ENCODE measurements around the gene CD83.

The CD83 gene

DNA sequence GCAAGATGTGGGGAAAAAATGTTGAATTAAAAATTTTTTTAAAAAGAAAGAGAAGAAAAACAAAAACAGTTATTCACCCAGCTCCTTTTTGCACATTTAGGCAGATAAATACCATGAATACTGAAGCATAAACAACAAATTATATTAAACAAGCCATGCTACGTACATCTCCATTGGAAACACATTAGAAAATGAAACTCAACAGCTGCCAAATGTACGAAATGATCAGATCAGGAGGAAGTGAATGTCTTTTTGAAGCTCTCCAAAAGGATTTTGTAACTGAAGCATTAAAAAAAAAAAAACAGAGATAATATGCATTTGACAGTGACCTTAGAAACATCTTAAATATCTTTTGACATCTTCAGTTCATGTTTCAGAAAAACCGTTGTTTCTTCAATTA, 56.7 kb downstream of the CD83 start:
- Mint-ChIP-seq H3K27me3 (ENCODE audit: low read depth) (peaks cover 15% of the 10 kb centered on the region), H3K4me3 (no peak overlapping the region), H3K4me1 (no peaks in the 10 kb centered on the region), H3K36me3 (ENCODE audit: low read depth) (peaks cover 1% of the 10 kb centered on the region), H3K9me3 (peaks cover 25% of the 10 kb centered on the region), H3K27ac (no peak overlapping the region)
- TF ChIP-seq, protein P1, sequence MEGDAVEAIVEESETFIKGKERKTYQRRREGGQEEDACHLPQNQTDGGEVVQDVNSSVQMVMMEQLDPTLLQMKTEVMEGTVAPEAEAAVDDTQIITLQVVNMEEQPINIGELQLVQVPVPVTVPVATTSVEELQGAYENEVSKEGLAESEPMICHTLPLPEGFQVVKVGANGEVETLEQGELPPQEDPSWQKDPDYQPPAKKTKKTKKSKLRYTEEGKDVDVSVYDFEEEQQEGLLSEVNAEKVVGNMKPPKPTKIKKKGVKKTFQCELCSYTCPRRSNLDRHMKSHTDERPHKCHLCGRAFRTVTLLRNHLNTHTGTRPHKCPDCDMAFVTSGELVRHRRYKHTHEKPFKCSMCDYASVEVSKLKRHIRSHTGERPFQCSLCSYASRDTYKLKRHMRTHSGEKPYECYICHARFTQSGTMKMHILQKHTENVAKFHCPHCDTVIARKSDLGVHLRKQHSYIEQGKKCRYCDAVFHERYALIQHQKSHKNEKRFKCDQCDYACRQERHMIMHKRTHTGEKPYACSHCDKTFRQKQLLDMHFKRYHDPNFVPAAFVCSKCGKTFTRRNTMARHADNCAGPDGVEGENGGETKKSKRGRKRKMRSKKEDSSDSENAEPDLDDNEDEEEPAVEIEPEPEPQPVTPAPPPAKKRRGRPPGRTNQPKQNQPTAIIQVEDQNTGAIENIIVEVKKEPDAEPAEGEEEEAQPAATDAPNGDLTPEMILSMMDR (IDR thresholded peaks at IDR 0.05; ENCODE audit: unreplicated experiment in 3 of 3) = no peak

DNA sequence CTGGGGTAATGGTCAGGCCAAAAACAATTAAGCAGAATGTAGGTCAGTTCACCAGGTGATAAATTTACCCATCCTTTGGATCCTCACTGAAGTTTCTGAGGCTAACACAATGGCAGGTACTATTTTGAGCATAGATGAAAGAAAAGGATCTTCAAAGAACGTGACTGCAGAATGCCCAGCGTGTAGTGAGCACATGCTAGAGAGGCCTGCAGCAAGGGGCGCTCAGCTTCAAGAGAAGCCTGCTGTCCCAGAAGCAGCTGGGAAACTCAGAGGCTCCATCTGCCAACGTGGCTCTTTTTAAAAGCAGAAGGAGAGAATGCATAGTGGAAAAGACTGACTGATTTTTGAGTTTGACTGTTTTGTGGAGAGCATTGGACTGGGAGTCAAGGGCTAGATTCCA, 57.4 kb downstream of the CD83 start:
- TF ChIP-seq, protein P1 (IDR thresholded peaks at IDR 0.05; ENCODE audit: unreplicated experiment in 3 of 3) = no peak
- Mint-ChIP-seq H3K9me3 (peaks cover 20% of the 10 kb centered on the region), H3K4me3 (no peak overlapping the region), H3K36me3 (ENCODE audit: low read depth) (no peaks in the 10 kb centered on the region), H3K27ac (no peak overlapping the region), H3K27me3 (ENCODE audit: low read depth) (peaks cover 15% of the 10 kb centered on the region), H3K4me1 (no peaks in the 10 kb centered on the region)

DNA sequence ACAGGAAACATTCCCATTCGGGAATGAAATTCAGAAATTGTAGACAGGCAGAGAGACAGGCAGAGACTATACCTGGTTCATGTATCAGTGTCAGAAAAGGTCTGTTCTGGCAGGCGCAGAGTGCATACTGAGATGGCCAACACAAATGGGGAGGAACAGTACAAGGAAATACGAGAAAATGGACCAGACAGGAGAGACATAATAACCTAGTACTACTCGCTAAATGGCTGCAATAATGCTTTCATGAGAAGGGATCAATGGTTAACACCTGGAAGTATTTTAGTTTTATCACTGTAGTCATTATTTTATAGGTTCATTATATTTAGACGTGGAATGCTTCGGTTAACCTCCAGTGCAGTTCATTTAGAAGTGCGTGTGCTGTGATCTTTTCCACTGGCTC, 58.9 kb downstream of the CD83 start:
- H3K27me3 Mint-ChIP-seq (ENCODE audit: low read depth) = peaks cover 15% of the 10 kb centered on the region
- H3K4me3 Mint-ChIP-seq = no peak overlapping the region

DNA sequence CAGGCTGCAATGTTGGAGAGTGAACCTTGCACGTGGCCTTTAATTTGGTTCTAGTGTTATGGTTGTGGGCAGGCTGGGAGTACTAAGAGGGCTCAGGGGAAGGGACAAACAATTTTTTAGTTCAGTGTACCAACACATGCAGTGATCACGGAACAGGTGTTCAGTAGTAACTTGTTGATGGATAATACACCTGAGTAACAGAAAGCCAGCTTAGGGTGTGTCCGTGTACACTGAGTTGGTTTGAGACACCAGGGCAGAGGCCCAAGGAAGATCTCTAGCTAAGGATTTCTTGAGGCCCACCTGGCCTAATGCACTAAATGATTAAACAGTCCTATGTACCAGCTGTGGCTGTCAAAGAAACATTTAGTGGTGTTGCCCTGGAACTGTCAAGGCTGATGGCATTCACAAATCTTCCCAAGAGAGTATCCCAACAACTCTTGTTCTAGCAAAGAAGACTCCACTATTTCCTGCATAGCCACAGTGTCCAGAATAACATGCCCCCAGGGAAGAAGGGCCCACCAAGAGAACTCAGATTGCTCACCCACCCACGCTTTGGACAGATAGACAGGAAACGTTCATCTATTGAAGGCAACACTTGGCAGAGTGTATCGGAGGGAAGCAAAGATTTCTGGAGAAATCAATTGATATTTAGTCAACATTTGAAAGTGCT, 60.0 kb downstream of the CD83 start:
- no peak overlapping the region for H3K27ac Mint-ChIP-seq
- H3K4me3 Mint-ChIP-seq = no peak overlapping the region
- no peaks in the 10 kb centered on the region for H3K36me3 Mint-ChIP-seq (ENCODE audit: low read depth)
- no peaks in the 10 kb centered on the region for H3K4me1 Mint-ChIP-seq
- TF ChIP-seq, protein P1 (IDR thresholded peaks at IDR 0.05; ENCODE audit: unreplicated experiment in 3 of 3) = no peak
- H3K9me3 Mint-ChIP-seq = peaks cover 6% of the 10 kb centered on the region
- H3K27me3 Mint-ChIP-seq (ENCODE audit: low read depth) = peaks cover 15% of the 10 kb centered on the region

More for the DNA sequence above, 58.9 kb downstream of the CD83 start:
- Mint-ChIP-seq H3K36me3 (ENCODE audit: low read depth) (no peaks in the 10 kb centered on the region), H3K9me3 (peaks cover 7% of the 10 kb centered on the region), H3K27ac (no peak overlapping the region), H3K4me1 (no peaks in the 10 kb centered on the region)
- TF ChIP-seq, protein P1 (IDR thresholded peaks at IDR 0.05; ENCODE audit: unreplicated experiment in 3 of 3) = no peak

DNA sequence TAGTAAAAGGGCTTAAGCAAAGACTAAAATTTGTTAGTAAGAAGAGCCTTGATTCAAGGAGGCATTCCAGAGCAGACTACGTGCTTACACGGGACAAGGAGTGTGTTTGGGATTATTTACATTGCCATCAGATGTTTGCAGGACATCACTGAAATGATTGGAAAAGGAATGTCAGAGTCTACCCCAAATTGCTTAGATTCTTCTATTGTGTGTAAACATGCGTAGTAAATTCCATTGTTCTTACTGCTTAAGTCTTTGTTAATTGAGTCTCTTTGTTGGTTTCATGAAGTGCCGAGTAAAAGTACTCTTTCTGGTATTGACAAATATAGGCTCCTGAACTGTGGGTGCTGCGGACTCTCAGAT, 60.5 kb downstream of the CD83 start:
- H3K4me1 Mint-ChIP-seq = no peaks in the 10 kb centered on the region
- H3K9me3 Mint-ChIP-seq = peaks cover 6% of the 10 kb centered on the region
- H3K27me3 Mint-ChIP-seq (ENCODE audit: low read depth) = peaks cover 15% of the 10 kb centered on the region
- no peaks in the 10 kb centered on the region for H3K36me3 Mint-ChIP-seq (ENCODE audit: low read depth)
- H3K4me3 Mint-ChIP-seq = no peak overlapping the region
- H3K27ac Mint-ChIP-seq = no peak overlapping the region
- TF ChIP-seq, protein P1 (IDR thresholded peaks at IDR 0.05; ENCODE audit: unreplicated experiment in 3 of 3) = no peak

DNA sequence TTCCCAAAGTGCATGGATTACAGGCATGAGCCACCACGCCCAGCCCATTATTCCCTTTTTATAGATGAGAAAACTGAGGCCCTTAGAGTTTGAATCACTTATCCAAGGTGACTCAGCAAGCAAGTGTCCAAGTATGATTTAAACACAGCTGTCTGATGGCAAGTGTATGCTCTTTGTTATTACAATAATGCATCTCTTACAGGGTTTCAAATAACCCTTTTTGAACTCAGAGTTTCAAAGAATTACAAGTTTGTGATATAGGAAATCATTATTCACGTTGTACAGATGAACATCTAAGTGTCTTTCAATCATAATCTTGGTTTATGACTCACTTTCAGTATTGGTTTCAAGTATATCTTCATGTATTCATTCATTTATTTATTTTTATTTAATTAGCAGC, 63.0 kb downstream of the CD83 start:
- Mint-ChIP-seq H3K36me3 (ENCODE audit: low read depth) (no peaks in the 10 kb centered on the region), H3K4me3 (no peak overlapping the region), H3K9me3 (peaks cover 5% of the 10 kb centered on the region), H3K27ac (no peak overlapping the region), H3K4me1 (no peaks in the 10 kb centered on the region), H3K27me3 (ENCODE audit: low read depth) (peaks cover 10% of the 10 kb centered on the region)
- TF ChIP-seq, protein P1 (IDR thresholded peaks at IDR 0.05; ENCODE audit: unreplicated experiment in 3 of 3) = no peak
